Measurements from ENCODE around the gene HOXC11. TPM values are rescaled to one million over a fixed set of nuclear protein-coding genes. Genes with fewer than 3 reads are reported as not detected.

The HOXC11 gene
- total and polyA plus RNA-seq, 8 donors = not detected

DNA sequence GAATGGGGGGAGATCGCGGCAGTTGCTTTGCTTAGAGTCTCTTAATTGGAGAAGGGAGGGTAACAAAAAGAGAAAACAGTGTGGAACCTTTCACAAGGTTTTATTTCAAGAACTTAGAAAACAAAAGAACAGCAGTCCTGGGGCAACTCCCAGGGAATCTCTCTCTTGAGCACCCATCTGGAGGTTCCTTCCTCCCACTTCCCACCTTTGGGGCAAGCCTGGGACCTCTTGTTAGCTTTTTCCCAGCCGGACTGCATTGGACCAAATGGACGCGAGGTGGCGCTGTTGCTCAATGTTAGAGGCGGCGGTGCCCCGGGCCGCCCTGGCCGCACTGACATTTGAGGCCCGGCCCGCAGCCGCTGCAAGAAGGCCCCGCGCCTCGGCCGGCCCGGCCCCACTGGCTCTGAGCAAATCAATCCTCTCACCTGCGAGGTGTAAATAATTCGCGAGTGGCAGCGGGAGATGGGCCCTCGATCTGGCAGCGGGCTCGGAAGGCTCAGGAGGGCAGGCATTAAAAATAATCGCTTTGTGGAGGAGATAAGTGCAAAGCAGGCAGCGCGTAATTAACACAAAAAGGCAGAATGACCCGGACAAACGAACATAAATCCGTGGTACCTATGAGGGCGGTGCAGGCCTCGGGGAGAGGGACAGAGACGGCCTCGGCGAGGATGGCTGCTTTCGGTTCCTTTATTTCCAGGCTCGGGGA is 33.1 kb downstream of the HOXC11 start:
- ATAC-seq (peak; percentile 84 to 96 (median 92)), FAIRE-seq (no peak), DNase-seq (peak; percentile 72 to 98 (median 90))
- H3K27ac ChIP-seq = no peak overlapping the region
- no peaks in the 10 kb centered on the region for H3K36me3 ChIP-seq
- TF ChIP-seq, protein P1, sequence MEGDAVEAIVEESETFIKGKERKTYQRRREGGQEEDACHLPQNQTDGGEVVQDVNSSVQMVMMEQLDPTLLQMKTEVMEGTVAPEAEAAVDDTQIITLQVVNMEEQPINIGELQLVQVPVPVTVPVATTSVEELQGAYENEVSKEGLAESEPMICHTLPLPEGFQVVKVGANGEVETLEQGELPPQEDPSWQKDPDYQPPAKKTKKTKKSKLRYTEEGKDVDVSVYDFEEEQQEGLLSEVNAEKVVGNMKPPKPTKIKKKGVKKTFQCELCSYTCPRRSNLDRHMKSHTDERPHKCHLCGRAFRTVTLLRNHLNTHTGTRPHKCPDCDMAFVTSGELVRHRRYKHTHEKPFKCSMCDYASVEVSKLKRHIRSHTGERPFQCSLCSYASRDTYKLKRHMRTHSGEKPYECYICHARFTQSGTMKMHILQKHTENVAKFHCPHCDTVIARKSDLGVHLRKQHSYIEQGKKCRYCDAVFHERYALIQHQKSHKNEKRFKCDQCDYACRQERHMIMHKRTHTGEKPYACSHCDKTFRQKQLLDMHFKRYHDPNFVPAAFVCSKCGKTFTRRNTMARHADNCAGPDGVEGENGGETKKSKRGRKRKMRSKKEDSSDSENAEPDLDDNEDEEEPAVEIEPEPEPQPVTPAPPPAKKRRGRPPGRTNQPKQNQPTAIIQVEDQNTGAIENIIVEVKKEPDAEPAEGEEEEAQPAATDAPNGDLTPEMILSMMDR (IDR thresholded peaks at IDR 0.05) = peak; percentile 89 to 96 (median 92)
- peak overlapping the region in 2 of 4 donors; percentile 9 to 34 for H3K4me3 ChIP-seq
- intact Hi-C loops (cut with DNase I) = loop anchor here (5.0 to 10.0 kb wide), 3 partner anchors 189 to 201 kb away; no protein-coding TSS in a partner anchor
- H3K9me3 ChIP-seq = no peaks in the 10 kb centered on the region
- 4 to 5% methylated on average over 39 of the region's 39 CpGs for WGBS, 2 donors
- peaks cover 0 to 64% (median 5%) of the 10 kb centered on the region in 4 donors for H3K27me3 ChIP-seq
- peaks cover 0 to 5% (median 5%) of the 10 kb centered on the region in 3 donors for H3K4me1 ChIP-seq

DNA sequence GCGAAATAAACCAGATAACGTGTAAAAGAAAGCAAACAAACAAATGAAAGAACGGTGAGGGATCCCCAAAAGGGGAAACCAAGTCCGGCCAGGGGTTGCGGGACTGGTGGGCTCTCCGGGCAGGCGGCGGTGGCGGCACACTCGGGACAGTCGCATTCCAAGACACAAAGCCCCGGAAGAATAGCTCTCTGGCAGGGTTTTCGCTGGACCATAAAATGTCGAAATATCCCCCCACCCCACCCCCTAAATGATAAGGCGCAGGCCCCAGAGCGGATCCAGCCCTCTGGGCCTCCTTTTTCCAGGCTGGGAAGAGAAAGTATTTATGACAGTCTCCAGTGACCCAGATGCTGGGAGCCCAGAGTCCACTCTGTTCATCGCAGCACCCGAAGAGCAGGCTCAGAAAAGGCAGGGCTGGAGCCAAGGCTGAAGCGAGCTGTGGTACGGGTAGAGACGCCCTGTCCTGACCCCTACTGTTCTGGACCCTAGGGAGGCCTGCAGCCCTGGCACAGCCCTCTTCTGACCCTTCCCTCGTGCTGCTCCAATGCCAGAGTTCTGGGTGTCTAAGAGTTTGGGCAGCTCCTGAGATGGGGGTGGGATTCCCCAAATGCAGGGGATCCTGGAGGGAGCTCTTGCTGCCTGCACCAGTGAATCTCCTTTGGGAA is 33.8 kb downstream of the HOXC11 start:
- intact Hi-C loops (cut with DNase I) = loop anchor here (5.0 to 10.0 kb wide), 3 partner anchors 188 to 201 kb away; no protein-coding TSS in a partner anchor
- Histone ChIP-seq H3K27me3 (peaks cover 0 to 58% (median 5%) of the 10 kb centered on the region in 4 donors), H3K36me3 (no peaks in the 10 kb centered on the region), H3K9me3 (no peaks in the 10 kb centered on the region), H3K4me3 (peak overlapping the region in 2 of 4 donors; percentile 9 to 34), H3K27ac (no peak overlapping the region), H3K4me1 (peaks cover 0 to 5% (median 5%) of the 10 kb centered on the region in 3 donors)
- FAIRE-seq = no peak
- DNase-seq = no peak
- ATAC-seq = no peak
- WGBS, 2 donors = 31 to 34% methylated on average over 22 of the region's 22 CpGs
- TF ChIP-seq, protein P1 (IDR thresholded peaks at IDR 0.05) = no peak

DNA sequence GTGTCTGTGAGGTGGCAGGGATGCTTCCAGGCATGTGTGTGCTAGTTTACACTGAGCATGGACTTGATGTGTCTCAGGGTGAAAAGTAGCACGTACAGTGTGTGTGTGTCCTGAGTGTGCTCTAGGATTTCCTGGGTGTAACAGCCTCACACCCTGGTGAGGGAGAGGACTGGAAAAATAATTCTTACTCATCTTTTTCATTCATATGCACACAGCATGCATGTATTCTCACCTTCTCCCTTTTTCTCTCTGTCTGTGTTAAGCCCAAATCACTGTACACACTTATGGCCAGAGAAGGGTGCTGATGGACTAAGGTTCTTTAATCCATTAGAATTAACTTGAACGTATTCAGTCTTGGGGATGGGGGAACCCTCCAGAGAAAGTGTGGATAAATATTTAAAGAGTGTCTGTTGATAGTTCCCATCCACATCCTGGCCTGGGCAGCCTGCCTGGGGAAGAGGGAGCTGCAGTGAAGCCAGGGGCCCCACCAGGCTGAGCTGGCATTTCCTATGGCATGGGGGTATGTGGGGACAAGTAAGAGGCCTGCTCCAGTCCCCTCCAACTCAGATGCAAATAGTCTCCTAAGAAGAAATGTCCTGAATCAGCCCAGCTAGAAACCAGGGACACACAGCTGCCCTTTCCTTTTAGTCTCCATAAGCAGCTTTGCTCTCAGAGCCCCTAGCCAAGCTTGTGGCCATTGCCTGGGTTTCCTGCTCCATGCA is 34.8 kb downstream of the HOXC11 start:
- TF ChIP-seq, protein P1 (IDR thresholded peaks at IDR 0.05) = no peak
- H3K36me3 ChIP-seq = no peaks in the 10 kb centered on the region
- no peak overlapping the region for H3K27ac ChIP-seq
- intact Hi-C loops (cut with DNase I) = loop anchor here (5.0 to 10.0 kb wide), 3 partner anchors 187 to 200 kb away; no protein-coding TSS in a partner anchor
- H3K4me3 ChIP-seq = no peak overlapping the region
- 60 to 69% methylated on average over 2 of the region's 2 CpGs for WGBS, 2 donors
- peaks cover 0 to 54% (median 7%) of the 10 kb centered on the region in 4 donors for H3K27me3 ChIP-seq
- DNase-seq (no peak), ATAC-seq (no peak), FAIRE-seq (no peak)
- H3K4me1 ChIP-seq = peaks cover 0 to 5% (median 5%) of the 10 kb centered on the region in 3 donors
- H3K9me3 ChIP-seq = no peaks in the 10 kb centered on the region

DNA sequence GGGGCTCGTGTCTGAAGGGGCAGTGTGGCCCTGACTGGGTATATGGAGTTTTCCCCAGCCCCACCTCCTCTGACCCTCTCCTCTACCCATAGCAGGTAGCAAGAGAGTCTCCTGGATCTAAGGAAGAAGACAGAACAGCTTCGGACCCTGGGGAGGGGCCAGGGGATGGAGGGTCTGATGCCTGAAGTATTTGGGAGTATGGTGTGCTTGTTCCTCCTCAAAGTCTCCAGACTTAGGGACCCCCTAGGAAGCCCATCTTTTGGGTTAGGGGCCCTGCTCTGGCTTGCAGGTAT is 35.3 kb downstream of the HOXC11 start:
- TF ChIP-seq, protein P1 (IDR thresholded peaks at IDR 0.05) = no peak
- intact Hi-C loops (cut with DNase I) = loop anchor here (5.0 to 10.0 kb wide), 3 partner anchors 187 to 199 kb away; no protein-coding TSS in a partner anchor
- 18 to 31% methylated on average over 2 of the region's 2 CpGs for WGBS, 2 donors
- FAIRE-seq (no peak), DNase-seq (no peak), ATAC-seq (no peak)
- no peaks in the 10 kb centered on the region for H3K9me3 ChIP-seq
- peaks cover 0 to 49% (median 7%) of the 10 kb centered on the region in 4 donors for H3K27me3 ChIP-seq
- no peak overlapping the region for H3K4me3 ChIP-seq
- H3K36me3 ChIP-seq = no peaks in the 10 kb centered on the region
- H3K27ac ChIP-seq = no peak overlapping the region
- peaks cover 0 to 5% (median 5%) of the 10 kb centered on the region in 3 donors for H3K4me1 ChIP-seq

Measured in pancreas (tissue), 10 donors.